GM12878 (cell line): Measurements from ENCODE around the gene RPUSD2. TPM values are rescaled to one million over a fixed set of nuclear protein-coding genes. Genes with fewer than 3 reads are reported as not detected.

Experiments used
- ATAC-seq: fragments of 200-7000 bp; cut with Tn5 transposase; 3 replicates; pipeline ENCODE4 v1.9.1; 2020; ENCODE audit warnings: mild to moderate bottlenecking, moderate library complexity
- BruUV-seq: library from RNA; stranded (reverse); fragments of 400-500 nt; replicated peaks from 2 replicates; lab custom pipeline; 2021; lab: Mats Ljungman, UMichigan
- CTCF ChIA-PET: fragments of 300-600 bp; sonication (Branson Sonifier 250); formaldehyde crosslinking; extraction: SDS; loops from one replicate; lab custom pipeline; 2021; ENCODE audit warnings: inconsistent platforms; lab: Yijun Ruan, JAX
- POLR2A ChIA-PET: fragments of 350-600 bp; formaldehyde crosslinking; extraction: SDS; loops from one replicate; lab custom pipeline; 2021; ENCODE audit warnings: inconsistent platforms; lab: Charles Lee
- RAD21 ChIA-PET: fragments of 300-600 bp; sonication (Branson Sonifier 250); formaldehyde crosslinking; loops from one replicate; lab custom pipeline; 2023; ENCODE audit warnings: antibody characterized with exemption; ENCODE audit not compliant: unreplicated experiment; lab: Charles Lee
- SMC1A ChIA-PET: fragments of 300-600 bp; sonication (Branson Sonifier 250); formaldehyde crosslinking; loops from one replicate; lab custom pipeline; 2023; ENCODE audit not compliant: unreplicated experiment, uncharacterized antibody; lab: Charles Lee
- DNase-seq: peaks from one replicate; pipeline ENCODE4 v3.0.0-alpha.2; 2011; ENCODE audit warnings: low read depth, low spot score
- FAIRE-seq: peaks from 3 replicates; lab custom pipeline; 2011; peaks lifted over from hg19 to GRCh38; lab: Jason Lieb, UNC
- H2AFZ ChIP-seq: 2 replicates; pipeline ENCODE4 v1.6.0; 2011; ENCODE audit warnings: low read depth, low read length, control low read depth; ENCODE audit not compliant: control insufficient read depth
- H3K27ac ChIP-seq: 2 replicates; pipeline ENCODE4 v1.5.1; 2011; ENCODE audit warnings: control low read depth; ENCODE audit not compliant: control insufficient read depth, insufficient read depth
- H3K27me3 ChIP-seq, 2 experiments: replicated peaks in 1 of 2; 2 replicates each; pipeline versions ENCODE4 v1.6.0 to v1.6.1; 2011; ENCODE audit warnings: low read length in 1 of 2; ENCODE audit not compliant: control insufficient read depth in 2 of 2, insufficient read depth in 2 of 2
- H3K36me3 ChIP-seq, 2 experiments: 2 replicates each; pipeline ENCODE4 v1.5.1; 2011; ENCODE audit warnings: low read length in 1 of 2; ENCODE audit not compliant: control insufficient read depth in 2 of 2, insufficient read depth in 2 of 2
- H3K4me1 ChIP-seq: 2 replicates; pipeline ENCODE4 v1.6.1; 2011; ENCODE audit warnings: mild to moderate bottlenecking, low read length, moderate library complexity, mixed read lengths; ENCODE audit not compliant: control insufficient read depth, insufficient read depth
- H3K4me2 ChIP-seq: 2 replicates; pipeline ENCODE4 v1.6.0; 2011; ENCODE audit warnings: control low read depth; ENCODE audit not compliant: control insufficient read depth, insufficient read depth
- H3K4me3 ChIP-seq: fragments of 200-600 bp; sonication (generic); 2 replicates; pipeline ENCODE4 v1.5.1; 2016
- H3K79me2 ChIP-seq: 2 replicates; pipeline ENCODE4 v1.6.0; 2011; ENCODE audit warnings: low read length; ENCODE audit not compliant: control insufficient read depth, insufficient read depth
- H3K9ac ChIP-seq: 2 replicates; pipeline ENCODE4 v1.8.0; 2011; ENCODE audit warnings: low read length, control low read depth, mixed read lengths; ENCODE audit not compliant: control insufficient read depth, insufficient read depth
- H3K9me3 ChIP-seq: replicated peaks from 3 replicates; pipeline ENCODE4 v1.5.1; 2011; ENCODE audit warnings: mild to moderate bottlenecking, low read length; ENCODE audit not compliant: control insufficient read depth, insufficient read depth
- H4K20me1 ChIP-seq: 2 replicates; pipeline ENCODE4 v1.6.0; 2011; ENCODE audit not compliant: control insufficient read depth, insufficient read depth
- CUX1 ChIP-seq: IDR thresholded peaks from 2 replicates; pipeline ENCODE4 v1.6.1; 2012; ENCODE audit warnings: improper control_type of control experiment, low read depth, low read length; ENCODE audit not compliant: insufficient replicate concordance
- DPF2 ChIP-seq: fragments of 450-650 bp; IDR thresholded peaks from 2 replicates; pipeline ENCODE4 v1.6.1; 2017; ENCODE audit warnings: mild to moderate bottlenecking
- IRF3 ChIP-seq: fragments of 450-650 bp; IDR thresholded peaks from 2 replicates; pipeline ENCODE4 v1.6.1; 2014; ENCODE audit warnings: mild to moderate bottlenecking
- MTA2 ChIP-seq: fragments of 450-650 bp; IDR thresholded peaks from 2 replicates; pipeline ENCODE4 v1.6.1; 2016; ENCODE audit warnings: low read depth, mild to moderate bottlenecking, moderate library complexity
- POLR2AphosphoS2 ChIP-seq: IDR thresholded peaks from 2 replicates; pipeline ENCODE4 v1.6.1; 2011; ENCODE audit warnings: low read depth, mild to moderate bottlenecking, low read length, improper control_type of control experiment, moderate library complexity
- STAT3 ChIP-seq: IDR thresholded peaks from 2 replicates; pipeline ENCODE4 v1.6.1; 2011; ENCODE audit warnings: low read depth, low read length, improper control_type of control experiment
- ZNF592 ChIP-seq: fragments of 450-650 bp; IDR thresholded peaks from 2 replicates; pipeline ENCODE4 v1.6.1; 2017; ENCODE audit warnings: mild to moderate bottlenecking, moderate library complexity
- WGBS: methylation state at CpG from one replicate; pipeline ENCODE4 v1.1.6; 2016; ENCODE audit warnings: low lambda C conversion rate; ENCODE audit not compliant: insufficient replicate concordance, insufficient coverage; ENCODE audit errors: missing lambda C conversion rate; 5-methylcytosine and 5-hydroxymethylcytosine counted together
- in situ Hi-C: fragments of 300-500 bp; cut with MboI; formaldehyde crosslinking; loops from 9 replicates; pipeline ENCODE4 v1.14.3; 2018; ENCODE audit warnings: mixed read lengths
- intact Hi-C: fragments of 100-400 bp; cut with micrococcal nuclease; formaldehyde crosslinking; loops from one replicate; pipeline ENCODE4 v1.14.2; 2022; ENCODE audit not compliant: unreplicated experiment
- polyA plus RNA-seq, 11 experiments: library from polyadenylated mRNA; depleted of rRNA in 4 of 11; unstranded in 6 of 11; stranded (reverse) in 5 of 11; fragments of >200 nt; fragmentation: Nextera tagmentation in 4 of 11; fragmentation: Illumina TruSeq in 1 of 11; extraction: Ambion mirVana in 4 of 11; extraction: Trizol in 1 of 11; gene quantifications; 1 replicate in 1 of 11; 2 replicates in 10 of 11; pipeline versions ENCODE4 v1.2.1 to v1.2.3, GENCODE V29; 2011 to 2016; ENCODE audit warnings: inconsistent platforms in 2 of 11, missing spikeins in 2 of 11, low read depth in 1 of 11
- total RNA-seq, 4 experiments: library from RNA; depleted of rRNA in 3 of 4; stranded (reverse); fragments of >200 nt in 3 of 4; fragmentation: Illumina TruSeq in 1 of 4; extraction: Trizol in 1 of 4; gene quantifications; 2 replicates each; pipeline versions ENCODE4 v1.2.1 to v1.2.3, GENCODE V29; 2013 to 2021

RPUSD2 gene
- total and polyA plus RNA-seq, 10 of the 15 experiments (the other 5 are each of a cell fraction or from before 2014, with no cell fraction given), result 4.0 to 33.3 (median 18.5) TPM

GRCh38 chr15:40598126-40598525, 29.0 kb downstream of the RPUSD2 start:
- Histone ChIP-seq H3K4me3 (no peak overlapping the region), H3K36me3 (no peaks in the 10 kb centered on the region; a peak in 1 of 4 replicates), H3K9me3 (no peaks in the 10 kb centered on the region; the same call in 2 of the 3 replicates), H3K9ac (no peak overlapping the region), H3K27ac (0 out of 2 replicates have a peak overlapping the region, but pooled peaks have one; percentile 25), H3K79me2 (peaks cover 63% of the 10 kb centered on the region), H3K27me3 (no peaks in the 10 kb centered on the region), H2AFZ (peak overlapping the region; percentile 17; the same call in 1 of the 2 replicates), H3K4me1 (peaks cover 4% of the 10 kb centered on the region; the same call in 1 of the 2 replicates), H4K20me1 (no peaks in the 10 kb centered on the region), H3K4me2 (no peak overlapping the region)
- 33% methylated on average over 2 of the region's 3 CpGs for WGBS
- ATAC-seq (no peak), FAIRE-seq (no peak), DNase-seq (no peak)
- ChIA-PET POLR2A (interaction anchor here (0.5 to 1.0 kb wide), 5 partner anchors 9 to 276 kb away, joined by 3 to 4 read pairs (median 3); partner anchors contain the start of gene RHOV), CTCF (interaction anchor here (0.7 to 6.7 kb wide), 8 partner anchors 8 to 156 kb away, joined by 3 to 50 read pairs (median 4); no protein-coding TSS in a partner anchor), RAD21 (interaction anchor here (0.8 to 2.1 kb wide), 3 partner anchors 8 to 44 kb away, joined by 4 to 10 read pairs (median 5); partner anchors contain the start of gene RPUSD2), SMC1A (interaction anchor here (0.6 to 2.0 kb wide), 10 partner anchors 8 to 158 kb away, joined by 3 to 12 read pairs (median 4); partner anchors contain the start of gene CCDC32)
- intact Hi-C loops, result loop anchor here (10.0 kb wide), 2 partner anchors 153 to 277 kb away; partner anchors contain the start of genes BAHD1 and RHOV
- in situ Hi-C loops, result no loop called here
- no TSS peak for BruUV-seq
- TF ChIP-seq CUX1 (no peak), IRF3 (no peak), MTA2 (no peak), DPF2 (no peak), STAT3 (no peak), POLR2AphosphoS2 (no peak), ZNF592 (no peak)
